WTC11 (cell line): ENCODE data around the gene CNN2. TPM values are rescaled to one million over a fixed set of nuclear protein-coding genes. Genes with fewer than 3 reads are reported as not detected.

ENCODE experiments used
- ATAC-seq: fragments of 200-7000 bp; cut with Tn5 transposase; 2 replicates; pipeline ENCODE4 v1.10.0; 2021; ENCODE audit warnings: mild to moderate bottlenecking, moderate library complexity
- CTCF ChIA-PET: fragments of 300-600 bp; sonication (Branson Sonifier 250); formaldehyde crosslinking; loops from one replicate; lab custom pipeline; 2021; ENCODE audit warnings: antibody characterized with exemption; lab: Charles Lee
- POLR2A ChIA-PET: fragments of 350-600 bp; sonication (Branson Sonifier 250); formaldehyde crosslinking; loops from one replicate; lab custom pipeline; 2021; ENCODE audit warnings: antibody characterized with exemption; lab: Charles Lee
- DNase-seq: peaks from one replicate; pipeline ENCODE4 v3.0.0; 2021; ENCODE audit warnings: low spot score
- H3K27ac Mint-ChIP-seq: 2 replicates; pipeline ENCODE4 v1.8.0; 2021; ENCODE audit warnings: mixed read lengths
- H3K27me3 Mint-ChIP-seq: 2 replicates; pipeline ENCODE4 v1.8.0; 2021; ENCODE audit warnings: low read depth, mild to moderate bottlenecking, moderate library complexity, mixed read lengths
- H3K36me3 Mint-ChIP-seq: 2 replicates; pipeline ENCODE4 v1.8.0; 2021; ENCODE audit warnings: mixed read lengths
- H3K4me1 Mint-ChIP-seq: 2 replicates; pipeline ENCODE4 v1.8.0; 2022; ENCODE audit warnings: mixed read lengths
- H3K4me3 Mint-ChIP-seq: 2 replicates; pipeline ENCODE4 v1.8.0; 2021; ENCODE audit warnings: mild to moderate bottlenecking, moderate library complexity, mixed read lengths
- H3K9me3 Mint-ChIP-seq: 2 replicates; pipeline ENCODE4 v1.8.0; 2021; ENCODE audit warnings: mixed read lengths
- EMX1 ChIP-seq: fragments of 250-450 bp; sonication (Bioruptor Pico); IDR thresholded peaks from 2 replicates; pipeline ENCODE4 v1.8.0; 2021; ENCODE audit warnings: mild to moderate bottlenecking
- ETV6 ChIP-seq: sonication (generic); formaldehyde crosslinking; IDR thresholded peaks from 2 replicates; pipeline ENCODE4 v1.8.1; 2022; ENCODE audit warnings: mild to moderate bottlenecking, missing genetic modification reagents
- GTF2I ChIP-seq: fragments of 250-450 bp; sonication (Bioruptor Pico); conservative IDR thresholded peaks from 2 replicates; pipeline ENCODE4 v1.4.0; 2021; ENCODE audit warnings: mild to moderate bottlenecking
- KAT7 ChIP-seq: sonication (generic); formaldehyde crosslinking; IDR thresholded peaks from 2 replicates; pipeline ENCODE4 v1.8.1; 2023; ENCODE audit warnings: missing genetic modification reagents, mild to moderate bottlenecking, borderline replicate concordance
- MXD4 ChIP-seq: fragments of 250-450 bp; sonication (Bioruptor Pico); IDR thresholded peaks from 2 replicates; pipeline ENCODE4 v1.8.0; 2021; ENCODE audit warnings: mild to moderate bottlenecking, moderate library complexity, borderline replicate concordance
- PRRX2 ChIP-seq: fragments of 250-450 bp; sonication (Bioruptor Pico); IDR thresholded peaks from 2 replicates; pipeline ENCODE4 v1.8.0; 2021; ENCODE audit warnings: mild to moderate bottlenecking
- RELA ChIP-seq: sonication (generic); formaldehyde crosslinking; IDR thresholded peaks from 2 replicates; pipeline ENCODE4 v1.8.1; 2022; ENCODE audit warnings: missing genetic modification reagents, mild to moderate bottlenecking, borderline replicate concordance
- TEAD4 ChIP-seq: sonication (generic); formaldehyde crosslinking; IDR thresholded peaks from 2 replicates; pipeline ENCODE4 v1.8.0; 2022; ENCODE audit warnings: mild to moderate bottlenecking, missing genetic modification reagents
- ZNF281 ChIP-seq: sonication (generic); formaldehyde crosslinking; IDR thresholded peaks from 2 replicates; pipeline ENCODE4 v1.8.0; 2023; ENCODE audit warnings: mild to moderate bottlenecking, missing genetic modification reagents
- total RNA-seq: library from RNA; stranded (reverse); gene quantifications from 3 replicates; pipeline ENCODE4 v1.2.3, GENCODE V29; 2021
- TF ChIP-seq, protein P1 (sequence below): sonication (generic); formaldehyde crosslinking; IDR thresholded peaks from 2 replicates; pipeline ENCODE4 v1.8.1; 2023; ENCODE audit warnings: mild to moderate bottlenecking, moderate library complexity, missing genetic modification reagents
- TF ChIP-seq, protein P2 (sequence below): sonication (generic); formaldehyde crosslinking; IDR thresholded peaks from 2 replicates; pipeline ENCODE4 v1.8.0; 2022; ENCODE audit warnings: mild to moderate bottlenecking, missing genetic modification reagents
- TF ChIP-seq, protein P3 (sequence below): sonication (generic); formaldehyde crosslinking; IDR thresholded peaks from 2 replicates; pipeline ENCODE4 v1.8.0; 2022; ENCODE audit warnings: mild to moderate bottlenecking, missing genetic modification reagents

CNN2 gene
- total RNA-seq, 1 experiment from 2014 or later, result 390 TPM

- ATAC-seq (no peak), DNase-seq (no peak)
- Mint-ChIP-seq H3K9me3 (no peaks in the 10 kb centered on the region), H3K27ac (peak overlapping the region; percentile 88), H3K4me3 (no peak overlapping the region), H3K36me3 (peaks cover 14% of the 10 kb centered on the region), H3K4me1 (no peaks in the 10 kb centered on the region; the same call in 1 of the 2 replicates), H3K27me3 (no peaks in the 10 kb centered on the region)
- TF ChIP-seq ZNF281 (CRISPR knock-in tag), result no peak
- TF ChIP-seq PRRX2, result 0 out of 2 replicates have a peak, but pooled peaks have one; percentile 40
- TF ChIP-seq EMX1 (CRISPR knock-in tag), result peak; percentile 66; the same call in 1 of the 2 replicates
- TF ChIP-seq, all 79 proteins: peak for 2
- CTCF ChIA-PET, result interaction anchor here (0.5 to 1.5 kb wide), 4 partner anchors 21 to 345 kb away, joined by 3 to 4 read pairs (median 4); no protein-coding TSS in a partner anchor
- POLR2A ChIA-PET, result interaction anchor here (0.6 to 1.2 kb wide), 4 partner anchors 9 to 418 kb away, joined by 3 to 4 read pairs (median 3); no protein-coding TSS in a partner anchor
Measured at GRCh38 chr19:1085053-1085658, 58.7 kb downstream of the CNN2 start.

- ATAC-seq (no peak), DNase-seq (no peak)
- ChIA-PET CTCF (interaction anchor here (0.6 to 1.5 kb wide), 6 partner anchors 17 to 300 kb away, joined by 3 to 5 read pairs (median 4); partner anchors contain the start of gene ARHGAP45), POLR2A (interaction anchor here (0.6 to 1.2 kb wide), 4 partner anchors 9 to 417 kb away, joined by 3 to 4 read pairs (median 3); no protein-coding TSS in a partner anchor)
- Mint-ChIP-seq H3K4me3 (no peak overlapping the region), H3K27ac (peak overlapping the region; percentile 88; the same call in 1 of the 2 replicates), H3K27me3 (no peaks in the 10 kb centered on the region), H3K9me3 (no peaks in the 10 kb centered on the region), H3K4me1 (no peaks in the 10 kb centered on the region; the same call in 1 of the 2 replicates), H3K36me3 (peaks cover 17% of the 10 kb centered on the region)
- TF ChIP-seq, protein P1, sequence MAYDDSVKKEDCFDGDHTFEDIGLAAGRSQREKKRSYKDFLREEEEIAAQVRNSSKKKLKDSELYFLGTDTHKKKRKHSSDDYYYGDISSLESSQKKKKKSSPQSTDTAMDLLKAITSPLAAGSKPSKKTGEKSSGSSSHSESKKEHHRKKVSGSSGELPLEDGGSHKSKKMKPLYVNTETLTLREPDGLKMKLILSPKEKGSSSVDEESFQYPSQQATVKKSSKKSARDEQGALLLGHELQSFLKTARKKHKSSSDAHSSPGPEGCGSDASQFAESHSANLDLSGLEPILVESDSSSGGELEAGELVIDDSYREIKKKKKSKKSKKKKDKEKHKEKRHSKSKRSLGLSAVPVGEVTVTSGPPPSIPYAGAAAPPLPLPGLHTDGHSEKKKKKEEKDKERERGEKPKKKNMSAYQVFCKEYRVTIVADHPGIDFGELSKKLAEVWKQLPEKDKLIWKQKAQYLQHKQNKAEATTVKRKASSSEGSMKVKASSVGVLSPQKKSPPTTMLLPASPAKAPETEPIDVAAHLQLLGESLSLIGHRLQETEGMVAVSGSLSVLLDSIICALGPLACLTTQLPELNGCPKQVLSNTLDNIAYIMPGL (CRISPR knock-in tag), result no peak
- TF ChIP-seq RELA (CRISPR knock-in tag) (peak; percentile 67; the same call in 1 of the 2 replicates), TEAD4 (CRISPR knock-in tag) (no peak), PRRX2 (0 out of 2 replicates have a peak, but pooled peaks have one; percentile 31)
- TF ChIP-seq, protein P2, sequence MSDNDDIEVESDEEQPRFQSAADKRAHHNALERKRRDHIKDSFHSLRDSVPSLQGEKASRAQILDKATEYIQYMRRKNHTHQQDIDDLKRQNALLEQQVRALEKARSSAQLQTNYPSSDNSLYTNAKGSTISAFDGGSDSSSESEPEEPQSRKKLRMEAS (CRISPR knock-in tag), result no peak
- TF ChIP-seq, protein P3, sequence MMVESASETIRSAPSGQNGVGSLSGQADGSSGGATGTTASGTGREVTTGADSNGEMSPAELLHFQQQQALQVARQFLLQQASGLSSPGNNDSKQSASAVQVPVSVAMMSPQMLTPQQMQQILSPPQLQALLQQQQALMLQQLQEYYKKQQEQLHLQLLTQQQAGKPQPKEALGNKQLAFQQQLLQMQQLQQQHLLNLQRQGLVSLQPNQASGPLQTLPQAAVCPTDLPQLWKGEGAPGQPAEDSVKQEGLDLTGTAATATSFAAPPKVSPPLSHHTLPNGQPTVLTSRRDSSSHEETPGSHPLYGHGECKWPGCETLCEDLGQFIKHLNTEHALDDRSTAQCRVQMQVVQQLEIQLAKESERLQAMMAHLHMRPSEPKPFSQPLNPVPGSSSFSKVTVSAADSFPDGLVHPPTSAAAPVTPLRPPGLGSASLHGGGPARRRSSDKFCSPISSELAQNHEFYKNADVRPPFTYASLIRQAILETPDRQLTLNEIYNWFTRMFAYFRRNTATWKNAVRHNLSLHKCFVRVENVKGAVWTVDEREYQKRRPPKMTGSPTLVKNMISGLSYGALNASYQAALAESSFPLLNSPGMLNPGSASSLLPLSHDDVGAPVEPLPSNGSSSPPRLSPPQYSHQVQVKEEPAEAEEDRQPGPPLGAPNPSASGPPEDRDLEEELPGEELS (CRISPR knock-in tag), result no peak
Measured at GRCh38 chr19:1085676-1086442, 59.5 kb downstream of the CNN2 start.

- CTCF ChIA-PET, result interaction anchor here (0.9 to 1.5 kb wide), 5 partner anchors 16 to 158 kb away, joined by 3 to 5 read pairs (median 4); partner anchors contain the start of gene ARHGAP45
- ATAC-seq (no peak), DNase-seq (no peak)
- Mint-ChIP-seq H3K27ac (no peak overlapping the region), H3K4me3 (no peak overlapping the region), H3K4me1 (no peaks in the 10 kb centered on the region; the same call in 1 of the 2 replicates), H3K9me3 (no peaks in the 10 kb centered on the region), H3K27me3 (no peaks in the 10 kb centered on the region), H3K36me3 (peaks cover 17% of the 10 kb centered on the region)
- POLR2A ChIA-PET, result interaction anchor here (1.2 kb wide), 1 partner anchor 8 kb away, joined by 4 read pairs; no protein-coding TSS in a partner anchor
- TF ChIP-seq MXD4 (CRISPR knock-in tag), result no peak
- TF ChIP-seq, protein P3 (CRISPR knock-in tag), result no peak
- TF ChIP-seq GTF2I (CRISPR knock-in tag), result no peak
- no peak for TF ChIP-seq KAT7
- TF ChIP-seq ETV6 (CRISPR knock-in tag), result no peak
Measured at GRCh38 chr19:1086613-1087012, 60.2 kb downstream of the CNN2 start.
